Measurements from ENCODE around the gene BAHCC1. TPM values are rescaled to one million over a fixed set of nuclear protein-coding genes. Genes with fewer than 3 reads are reported as not detected.

BAHCC1 gene
- total RNA-seq, 1 donor: 6.5 TPM

- H3K4me3 ChIP-seq (ENCODE audit: low read depth, low read length): peak overlapping the region; percentile 75
- TF ChIP-seq CTCF (IDR thresholded peaks at IDR 0.05; ENCODE audit: insufficient read depth, low read depth, low read length): peak; percentile 37
- peak; percentile 71 for DNase-seq (ENCODE audit: low read depth)
Observed at GRCh38 chr17:81397314-81398175, 2.3 kb downstream of the BAHCC1 start.

GRCh38 chr17:81398176-81398831 is 3.0 kb downstream of the BAHCC1 start:
- peak overlapping the region; percentile 75 for H3K4me3 ChIP-seq (ENCODE audit: low read depth, low read length)
- TF ChIP-seq CTCF (IDR thresholded peaks at IDR 0.05; ENCODE audit: insufficient read depth, low read depth, low read length): no peak
- peak; percentile 62 for DNase-seq (ENCODE audit: low read depth)

- peak overlapping the region; percentile 75 for H3K4me3 ChIP-seq (ENCODE audit: low read depth, low read length)
- no peak for TF ChIP-seq CTCF (IDR thresholded peaks at IDR 0.05; ENCODE audit: insufficient read depth, low read depth, low read length)
- peak; percentile 46 for DNase-seq (ENCODE audit: low read depth)
Observed at GRCh38 chr17:81398832-81399411, 3.7 kb downstream of the BAHCC1 start.

GRCh38 chr17:81399481-81400153 is 4.4 kb downstream of the BAHCC1 start:
- H3K4me3 ChIP-seq (ENCODE audit: low read depth, low read length): peak overlapping the region; percentile 62
- no peak for TF ChIP-seq CTCF (IDR thresholded peaks at IDR 0.05; ENCODE audit: insufficient read depth, low read depth, low read length)
- DNase-seq (ENCODE audit: low read depth): peak; percentile 53

GRCh38 chr17:81400154-81400977 is 5.1 kb downstream of the BAHCC1 start:
- DNase-seq (ENCODE audit: low read depth): peak; percentile 76
- H3K4me3 ChIP-seq (ENCODE audit: low read depth, low read length): peak overlapping the region; percentile 62
- no peak for TF ChIP-seq CTCF (IDR thresholded peaks at IDR 0.05; ENCODE audit: insufficient read depth, low read depth, low read length)
